OCI-LY1 (cell line): ENCODE results near the gene IPO4.

Experiments used
- H2AFZ ChIP-seq: fragments of 200-600 bp; sonication (generic), shearing (Covaris generic); 2 replicates; pipeline ENCODE4 v1.6.0; 2014; ENCODE audit warnings: antibody characterized with exemption, mild to moderate bottlenecking, low read length
- H3F3A ChIP-seq: fragments of 200-600 bp; sonication (generic), shearing (Covaris generic); 2 replicates; pipeline ENCODE4 v1.6.0; 2014; ENCODE audit warnings: mild to moderate bottlenecking, antibody characterized with exemption, low read length, moderate library complexity; ENCODE audit not compliant: insufficient read depth
- H3K27ac ChIP-seq: fragments of 200-600 bp; sonication (generic); 2 replicates; pipeline ENCODE4 v1.5.1; 2014; ENCODE audit warnings: low read length, mixed run types, mild to moderate bottlenecking, low read depth; ENCODE audit not compliant: poor library complexity, severe bottlenecking
- H3K27me3 ChIP-seq: fragments of 200-600 bp; sonication (generic); 2 replicates; pipeline ENCODE4 v1.6.0; 2014; ENCODE audit warnings: antibody characterized with exemption, mild to moderate bottlenecking, low read length, moderate library complexity; ENCODE audit not compliant: insufficient read depth
- H3K36me3 ChIP-seq: fragments of 200-600 bp; sonication (generic); 2 replicates; pipeline ENCODE4 v1.6.1; 2014; ENCODE audit warnings: mild to moderate bottlenecking, antibody characterized with exemption, low read length, moderate library complexity, mixed read lengths; ENCODE audit not compliant: insufficient read depth
- H3K4me1 ChIP-seq: fragments of 200-600 bp; sonication (generic); 2 replicates; pipeline ENCODE4 v1.5.1; 2014; ENCODE audit warnings: mild to moderate bottlenecking, low read length, moderate library complexity; ENCODE audit not compliant: insufficient read depth, severe bottlenecking
- H3K4me2 ChIP-seq: fragments of 200-600 bp; sonication (generic), shearing (Covaris generic); 2 replicates; pipeline ENCODE4 v1.6.1; 2014; ENCODE audit warnings: low read length
- H3K4me3 ChIP-seq: fragments of 200-600 bp; sonication (generic); 2 replicates; pipeline ENCODE4 v1.5.1; 2014; ENCODE audit warnings: low read length, low read depth, mild to moderate bottlenecking, mixed read lengths; ENCODE audit not compliant: poor library complexity, severe bottlenecking
- H3K79me2 ChIP-seq: fragments of 200-600 bp; shearing (Covaris generic); 2 replicates; pipeline ENCODE4 v1.6.1; 2016; ENCODE audit warnings: mixed run types, low read length, mixed read lengths; ENCODE audit not compliant: insufficient read depth
- H3K9ac ChIP-seq: fragments of 200-600 bp; sonication (generic), shearing (Covaris generic); 2 replicates; pipeline ENCODE4 v1.6.1; 2014; ENCODE audit warnings: mild to moderate bottlenecking, low read length, mixed read lengths
- H3K9me2 ChIP-seq: fragments of 200-600 bp; sonication (generic), shearing (Covaris generic); 2 replicates; pipeline ENCODE4 v1.6.1; 2014; ENCODE audit warnings: low read depth, mild to moderate bottlenecking, low read length, mixed read lengths
- H3K9me3 ChIP-seq: fragments of 200-600 bp; shearing (Covaris generic); 2 replicates; pipeline ENCODE4 v1.6.1; 2014; ENCODE audit warnings: low read length, mixed read lengths
- H4K20me1 ChIP-seq: fragments of 200-600 bp; sonication (generic), shearing (Covaris generic); 2 replicates; pipeline ENCODE4 v1.6.0; 2016; ENCODE audit warnings: mild to moderate bottlenecking, low read length; ENCODE audit not compliant: insufficient read depth
- EZH2 ChIP-seq: fragments of 200-600 bp; sonication (generic), shearing (Covaris generic); IDR thresholded peaks from 2 replicates; pipeline ENCODE4 v1.8.0; 2017; ENCODE audit warnings: borderline replicate concordance, mixed run types, mild to moderate bottlenecking, antibody characterized with exemption, low read length, moderate library complexity, mixed read lengths
- TF ChIP-seq, protein P1 (sequence below): fragments of 200-600 bp; sonication (generic), shearing (Covaris generic); IDR thresholded peaks from 2 replicates; pipeline ENCODE4 v1.5.1; 2017; ENCODE audit warnings: mild to moderate bottlenecking, antibody characterized with exemption, low read length, moderate library complexity, mixed read lengths

The IPO4 gene

DNA sequence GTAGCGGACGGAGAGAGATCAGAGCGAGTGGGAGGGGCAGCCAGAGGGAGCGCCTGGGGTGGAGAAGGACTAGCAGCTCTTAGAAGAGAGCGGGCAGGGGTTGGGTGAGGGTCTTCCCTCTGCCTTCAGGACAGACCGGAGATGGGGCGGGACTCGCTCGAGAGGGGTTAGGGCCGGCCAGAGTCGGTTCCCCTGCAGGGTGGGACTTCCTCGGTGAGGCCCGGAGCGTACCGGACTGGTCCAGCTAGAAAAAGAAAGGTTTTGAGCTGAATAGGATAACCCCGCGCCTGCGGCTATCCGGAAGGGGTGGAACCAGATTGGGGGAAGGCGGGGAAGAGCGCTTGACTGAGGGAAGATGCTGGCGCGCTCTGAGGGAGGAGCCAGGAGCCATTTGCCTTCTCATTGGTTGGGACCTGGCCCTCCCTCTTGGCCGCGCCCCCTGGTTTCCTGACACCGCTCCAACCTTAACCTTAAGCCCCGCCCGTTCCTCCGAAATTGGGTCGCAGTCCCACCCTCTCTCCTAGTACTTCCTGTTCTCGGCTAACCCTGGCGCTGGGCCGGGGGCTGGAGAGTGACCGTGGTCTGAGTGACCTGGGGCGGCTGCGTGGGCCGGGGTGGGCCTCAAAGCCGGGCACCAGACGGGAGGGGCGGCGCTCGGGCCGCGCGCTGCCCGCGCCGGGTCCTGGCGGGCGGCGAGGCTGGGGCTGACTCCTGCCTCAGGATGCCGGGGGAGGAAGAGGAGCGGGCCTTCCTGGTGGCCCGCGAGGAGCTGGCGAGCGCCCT is 41.4 kb downstream of the IPO4 start, which contains the start of gene RNF31:
Gene RNF31 (plus strand): TSS at position 521 of the 783 bp plus-strand sequence. CDS start 201 bp downstream, at position 722.
- H3K27ac ChIP-seq: peak within 1 kb of the TSS; percentile 82
- H3F3A ChIP-seq: no peaks in the 10 kb centered on the region
- peak within 1 kb of the TSS; percentile 98 for H3K4me2 ChIP-seq
- no peak within 1 kb of the TSS for H2AFZ ChIP-seq
- H3K79me2 ChIP-seq: peaks cover 6% of the 10 kb centered on the region; the same call in 1 of the 2 replicates
- H3K27me3 ChIP-seq: no peaks in the 10 kb centered on the region
- no peaks in the 10 kb centered on the region for H3K9me3 ChIP-seq
- peak within 1 kb of the TSS; percentile 97 for H3K4me3 ChIP-seq
- TF ChIP-seq EZH2: no peak
- TF ChIP-seq, protein P1, sequence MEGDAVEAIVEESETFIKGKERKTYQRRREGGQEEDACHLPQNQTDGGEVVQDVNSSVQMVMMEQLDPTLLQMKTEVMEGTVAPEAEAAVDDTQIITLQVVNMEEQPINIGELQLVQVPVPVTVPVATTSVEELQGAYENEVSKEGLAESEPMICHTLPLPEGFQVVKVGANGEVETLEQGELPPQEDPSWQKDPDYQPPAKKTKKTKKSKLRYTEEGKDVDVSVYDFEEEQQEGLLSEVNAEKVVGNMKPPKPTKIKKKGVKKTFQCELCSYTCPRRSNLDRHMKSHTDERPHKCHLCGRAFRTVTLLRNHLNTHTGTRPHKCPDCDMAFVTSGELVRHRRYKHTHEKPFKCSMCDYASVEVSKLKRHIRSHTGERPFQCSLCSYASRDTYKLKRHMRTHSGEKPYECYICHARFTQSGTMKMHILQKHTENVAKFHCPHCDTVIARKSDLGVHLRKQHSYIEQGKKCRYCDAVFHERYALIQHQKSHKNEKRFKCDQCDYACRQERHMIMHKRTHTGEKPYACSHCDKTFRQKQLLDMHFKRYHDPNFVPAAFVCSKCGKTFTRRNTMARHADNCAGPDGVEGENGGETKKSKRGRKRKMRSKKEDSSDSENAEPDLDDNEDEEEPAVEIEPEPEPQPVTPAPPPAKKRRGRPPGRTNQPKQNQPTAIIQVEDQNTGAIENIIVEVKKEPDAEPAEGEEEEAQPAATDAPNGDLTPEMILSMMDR: no peak
- H3K9ac ChIP-seq: peak within 1 kb of the TSS; percentile 99
- peaks cover 23% of the 10 kb centered on the region for H3K4me1 ChIP-seq
- no peaks in the 10 kb centered on the region for H4K20me1 ChIP-seq
- no peaks in the 10 kb centered on the region for H3K9me2 ChIP-seq
- peaks cover 60% of the 10 kb centered on the region for H3K36me3 ChIP-seq

DNA sequence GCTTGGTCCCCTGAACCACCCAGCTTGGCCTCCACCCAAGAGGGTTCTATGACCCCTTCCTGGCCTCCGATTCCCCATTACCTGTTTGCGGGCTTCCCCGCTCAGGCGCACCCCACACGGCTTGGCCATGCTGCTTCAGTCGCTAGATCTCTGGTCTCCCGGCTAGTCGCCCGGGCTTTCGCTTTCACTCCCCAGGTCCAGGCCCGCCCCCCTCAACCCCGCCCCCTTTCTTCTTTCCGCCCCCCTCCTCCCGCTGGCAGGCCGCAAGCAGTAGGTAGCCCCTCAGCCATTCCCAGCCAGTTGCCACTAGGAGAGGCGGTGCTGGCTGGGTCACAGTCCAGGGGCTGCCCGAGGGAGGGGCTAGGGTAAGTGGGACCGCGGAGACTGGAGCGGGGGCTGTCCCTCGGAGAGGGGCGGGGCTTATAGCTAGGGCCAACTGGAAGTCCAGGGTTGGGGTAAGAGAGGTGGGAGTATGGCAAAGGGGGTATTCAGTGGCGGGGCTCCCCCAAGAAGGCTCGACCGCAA is 42.1 kb downstream of the IPO4 start, which contains the start of gene PSME2:
Gene PSME2 (minus strand): TSS at position 158 of the 525 bp plus-strand sequence. CDS start 29 bp downstream, at position 129.
- TF ChIP-seq, protein P1: no peak
- TF ChIP-seq EZH2: no peak
- Histone ChIP-seq H3K4me3 (peak within 1 kb of the TSS; percentile 97), H3K27me3 (no peaks in the 10 kb centered on the region), H3K9me2 (no peaks in the 10 kb centered on the region), H3K9me3 (no peaks in the 10 kb centered on the region), H3K9ac (peak within 1 kb of the TSS; percentile 99), H2AFZ (no peak within 1 kb of the TSS), H3F3A (no peaks in the 10 kb centered on the region), H3K36me3 (peaks cover 55% of the 10 kb centered on the region), H3K4me1 (peaks cover 28% of the 10 kb centered on the region), H4K20me1 (no peaks in the 10 kb centered on the region), H3K27ac (peak within 1 kb of the TSS; percentile 82), H3K4me2 (peak within 1 kb of the TSS; percentile 98), H3K79me2 (peaks cover 6% of the 10 kb centered on the region; the same call in 1 of the 2 replicates)

DNA sequence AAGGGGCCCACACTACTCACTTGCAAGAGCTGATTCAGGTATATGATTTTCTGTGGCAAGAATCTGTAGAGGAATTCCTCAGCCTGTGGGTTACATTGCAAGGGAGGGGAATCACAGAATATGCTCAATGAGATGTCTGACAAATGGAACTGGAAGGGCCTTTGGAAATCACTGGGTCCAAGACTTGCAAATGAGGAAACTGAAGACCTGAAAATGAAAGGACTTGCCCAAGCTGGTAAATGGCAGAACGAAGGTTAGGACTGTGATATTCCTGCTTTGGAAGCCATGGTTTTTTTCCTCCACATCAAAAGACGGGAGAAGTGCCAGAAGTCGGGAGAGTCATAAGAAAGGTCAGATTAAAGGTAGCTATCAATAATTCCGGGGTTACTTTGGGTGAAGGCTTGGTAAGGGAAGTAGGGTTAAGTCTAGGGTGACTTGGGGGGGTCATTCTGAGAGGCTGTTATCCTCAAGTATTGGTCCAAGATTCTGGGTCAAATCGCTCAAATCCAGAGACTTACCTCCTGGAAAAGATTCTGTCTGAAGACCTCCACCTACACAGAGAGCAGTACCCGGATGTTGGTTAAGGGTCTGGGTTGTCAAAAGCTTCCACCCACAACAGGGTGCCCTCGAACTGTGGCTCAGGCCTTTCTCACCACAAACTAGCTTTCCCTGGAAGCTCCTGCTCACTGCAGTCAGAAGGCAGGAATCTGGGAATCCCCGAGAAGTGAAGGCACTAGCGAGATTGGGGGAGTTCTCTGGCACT is 42.7 kb downstream of the IPO4 start:
- peaks cover 28% of the 10 kb centered on the region for H3K4me1 ChIP-seq

More for the DNA sequence above, 42.7 kb downstream of the IPO4 start:
- Histone ChIP-seq H3K36me3 (peaks cover 48% of the 10 kb centered on the region), H3K27ac (peak overlapping the region; percentile 82), H3K4me3 (peak overlapping the region; percentile 97), H3K27me3 (no peaks in the 10 kb centered on the region), H3K9me2 (no peaks in the 10 kb centered on the region), H2AFZ (no peak overlapping the region), H3K79me2 (peaks cover 6% of the 10 kb centered on the region), H4K20me1 (no peaks in the 10 kb centered on the region), H3F3A (no peaks in the 10 kb centered on the region), H3K9me3 (no peaks in the 10 kb centered on the region), H3K9ac (peak overlapping the region; percentile 99), H3K4me2 (peak overlapping the region; percentile 98)
- TF ChIP-seq, protein P1: no peak
- TF ChIP-seq EZH2: no peak
